Activated T-helper 1 cell treated with anti-CD3 and anti-CD28 coated beads, Interleukin-2, amount 50 U/mL, for 16 hours (primary cell): ENCODE results near the gene DDX47.
A peak's percentile ranks its signal among the peaks of the same experiment; 100 is the strongest.

Experiments used
- DNase-seq, 2 donors: peaks; one replicate each; pipeline ENCODE4 v3.0.0-alpha.2; 2020; ENCODE audit warnings: low read depth in 1 of 2, low spot score in 1 of 2

Gene DDX47

GRCh38 chr12:12813120-12814101 is at the start of gene DDX47:
TSS of gene DDX47 (plus strand) at chr12:12813346. CDS start at chr12:12813368, 22 bp downstream.
- peak; percentile 94 to 98 for DNase-seq

- no peak for DNase-seq
Measured at GRCh38 chr12:12764824-12765223, 48.3 kb upstream of the DDX47 start.

- no peak for DNase-seq
Measured at GRCh38 chr12:12770262-12770661, 42.9 kb upstream of the DDX47 start.

- DNase-seq: no peak
Measured at GRCh38 chr12:12774791-12775190, 38.4 kb upstream of the DDX47 start.

GRCh38 chr12:12776261-12776660 is 36.9 kb upstream of the DDX47 start:
- DNase-seq: no peak

DNA sequence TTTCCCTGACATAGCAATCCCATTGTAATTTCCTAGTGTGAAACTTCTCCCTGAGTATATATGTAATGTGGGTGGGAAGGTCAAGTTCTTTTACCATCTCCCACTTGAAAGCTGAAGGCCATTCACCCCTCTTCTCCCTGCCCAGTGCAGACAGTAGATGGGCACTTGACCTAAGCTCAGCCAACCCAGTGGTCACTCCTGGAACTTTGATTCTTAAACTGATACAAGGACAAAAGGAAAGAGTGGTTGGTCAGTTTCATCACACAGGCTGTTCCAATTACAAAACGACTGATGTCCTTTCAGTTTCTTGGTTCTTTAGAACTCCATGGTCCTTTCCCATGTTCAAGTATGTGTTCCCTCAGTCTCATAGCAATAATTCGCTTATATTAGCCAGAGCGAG is 36.1 kb upstream of the DDX47 start:
- DNase-seq: no peak

GRCh38 chr12:12779007-12779406 is 34.1 kb upstream of the DDX47 start:
- DNase-seq: no peak

DNA sequence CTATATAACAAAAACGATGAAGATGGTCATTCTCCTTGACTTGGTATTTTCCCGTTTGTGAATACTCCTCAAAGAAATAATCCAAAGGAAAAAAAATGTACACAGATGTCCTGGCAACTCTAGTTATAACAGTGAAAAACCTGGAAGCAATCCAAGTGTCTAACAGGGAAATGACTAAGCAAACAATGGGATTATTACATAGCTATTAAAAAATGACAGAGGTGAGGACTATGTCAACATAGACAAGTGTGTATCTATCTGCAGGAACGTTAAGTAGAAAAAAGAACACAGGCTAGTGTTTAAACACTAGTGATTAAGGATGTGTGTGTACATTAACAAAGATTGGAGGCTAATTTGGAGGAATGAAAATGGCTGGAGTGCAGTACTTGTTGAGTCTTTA is 33.6 kb upstream of the DDX47 start:
- no peak for DNase-seq

DNA sequence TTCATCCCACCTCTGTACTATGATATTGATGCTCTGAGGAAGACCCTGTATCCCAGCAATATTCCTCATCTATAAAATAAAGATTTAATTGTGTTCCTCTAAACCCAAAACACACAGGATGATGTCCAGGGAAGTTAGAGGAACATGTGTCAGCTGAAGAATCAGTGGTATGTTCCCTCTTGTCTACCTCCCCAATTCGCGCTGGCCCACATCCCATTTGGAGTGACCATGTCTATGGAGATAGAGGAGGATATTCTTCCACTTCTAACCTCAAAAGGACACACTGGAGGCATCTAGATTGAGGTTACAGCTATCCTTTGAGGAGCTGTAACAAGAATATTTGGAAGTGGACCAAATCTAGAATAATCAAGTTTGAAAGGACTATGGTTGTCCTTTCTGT is 29.0 kb upstream of the DDX47 start:
- DNase-seq: no peak

DNA sequence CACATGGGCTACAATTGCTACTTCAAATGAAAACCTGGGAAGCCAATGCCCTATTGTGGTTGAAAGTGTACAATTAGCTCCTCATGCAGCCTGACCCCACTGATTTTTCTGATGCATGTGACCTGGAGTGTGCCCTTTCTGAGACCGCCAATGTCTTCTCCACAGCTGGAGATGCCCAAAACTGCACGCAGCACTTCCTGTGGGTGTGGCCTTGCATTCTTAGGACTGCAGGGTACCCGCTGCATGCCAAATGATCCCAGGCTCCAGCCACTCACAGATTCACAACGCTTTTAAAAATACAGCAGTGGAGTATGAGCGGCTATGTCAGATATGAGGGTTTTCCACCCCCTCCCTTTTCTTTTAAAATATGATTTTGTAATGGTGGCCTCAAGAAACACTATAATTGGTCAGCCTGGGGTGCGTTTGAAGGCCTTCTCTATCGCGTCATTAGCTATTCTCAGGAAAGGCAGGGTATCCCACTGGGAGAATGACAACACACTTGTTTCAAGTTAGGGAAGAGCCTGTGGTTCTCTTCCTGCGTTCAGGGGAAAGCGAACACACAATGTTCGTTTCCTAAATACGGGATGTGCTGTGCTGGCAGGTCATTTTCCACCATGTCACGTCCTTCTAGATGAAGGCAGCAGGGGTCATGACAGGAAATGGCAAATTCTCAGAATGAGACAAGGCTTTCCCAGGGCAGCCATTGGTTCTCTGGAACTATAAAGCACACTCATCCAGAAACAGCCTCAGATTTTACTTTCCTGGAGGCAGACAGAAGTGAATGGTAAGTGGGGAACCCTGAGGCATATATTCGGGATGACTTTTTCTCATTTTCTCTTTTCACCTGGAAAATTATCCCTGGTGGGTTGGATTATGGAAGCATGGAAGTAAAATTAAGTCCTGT is 28.0 kb upstream of the DDX47 start, which contains the start of gene APOLD1:
TSS of gene APOLD1 (plus strand) at position 749 of the 904 bp plus-strand sequence. CDS start at position 782, 33 bp downstream.
- no peak for DNase-seq

DNA sequence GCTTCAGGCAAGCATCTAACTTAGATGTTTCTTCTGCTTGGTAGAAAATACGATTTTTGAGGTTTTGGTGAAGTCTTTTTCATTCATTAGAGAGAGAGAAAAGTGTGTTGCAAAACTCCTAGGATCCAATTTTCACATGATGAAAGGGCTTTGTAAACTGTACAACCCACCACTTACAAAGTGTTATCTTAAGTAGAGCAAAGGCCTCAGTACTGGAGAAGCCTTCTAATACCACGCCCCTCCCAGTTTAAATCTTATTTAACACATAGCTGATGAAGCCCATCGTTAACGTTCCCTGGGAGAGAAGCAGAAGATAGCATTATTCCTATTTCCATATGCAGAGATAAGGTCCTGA is 26.8 kb upstream of the DDX47 start:
- DNase-seq: no peak

- DNase-seq: peak; percentile 41 to 70
Measured at GRCh38 chr12:12786706-12787601, 26.2 kb upstream of the DDX47 start.

DNA sequence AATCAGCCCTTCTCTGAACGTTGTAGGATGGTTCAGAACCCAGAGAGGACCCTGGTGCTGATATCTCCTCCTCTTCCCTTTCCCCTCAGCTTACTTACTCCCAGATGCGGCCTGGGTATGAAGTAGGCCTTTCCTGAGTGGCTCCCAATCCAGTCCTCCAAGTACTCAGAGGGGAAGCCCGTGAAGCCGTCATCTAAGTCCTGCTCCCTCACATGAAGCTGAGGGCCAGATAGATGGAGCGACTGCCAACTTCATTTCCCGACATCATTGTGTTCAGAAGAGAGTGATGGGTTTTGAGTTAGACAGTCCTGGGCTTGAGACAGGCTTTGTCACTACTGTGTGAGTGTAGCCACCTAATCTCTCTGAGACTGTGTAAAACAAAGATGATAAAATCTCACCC is 25.0 kb upstream of the DDX47 start:
- no peak for DNase-seq

GRCh38 chr12:12788675-12789368 is 24.3 kb upstream of the DDX47 start:
- peak in 1 of 2 donors; percentile 30 for DNase-seq

DNA sequence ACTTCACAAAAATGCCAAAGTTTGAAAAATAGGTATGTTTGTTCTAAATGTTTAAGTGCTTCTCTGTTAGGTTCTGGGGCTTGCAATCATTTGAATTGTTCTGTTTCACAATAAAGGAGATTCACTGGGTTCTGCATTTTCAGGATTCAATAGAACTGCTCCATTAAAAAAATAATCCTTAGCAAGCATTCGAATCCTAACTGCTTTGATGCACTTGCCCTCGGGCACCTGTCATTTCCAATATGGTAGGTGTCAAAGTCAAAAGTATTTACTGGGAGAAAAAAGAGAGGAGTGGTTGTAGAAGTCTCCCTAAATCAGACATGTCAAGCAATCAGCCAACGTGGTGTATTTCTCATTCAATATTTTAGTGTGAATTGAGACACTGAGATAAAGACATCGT is 22.2 kb upstream of the DDX47 start:
- DNase-seq: no peak

DNA sequence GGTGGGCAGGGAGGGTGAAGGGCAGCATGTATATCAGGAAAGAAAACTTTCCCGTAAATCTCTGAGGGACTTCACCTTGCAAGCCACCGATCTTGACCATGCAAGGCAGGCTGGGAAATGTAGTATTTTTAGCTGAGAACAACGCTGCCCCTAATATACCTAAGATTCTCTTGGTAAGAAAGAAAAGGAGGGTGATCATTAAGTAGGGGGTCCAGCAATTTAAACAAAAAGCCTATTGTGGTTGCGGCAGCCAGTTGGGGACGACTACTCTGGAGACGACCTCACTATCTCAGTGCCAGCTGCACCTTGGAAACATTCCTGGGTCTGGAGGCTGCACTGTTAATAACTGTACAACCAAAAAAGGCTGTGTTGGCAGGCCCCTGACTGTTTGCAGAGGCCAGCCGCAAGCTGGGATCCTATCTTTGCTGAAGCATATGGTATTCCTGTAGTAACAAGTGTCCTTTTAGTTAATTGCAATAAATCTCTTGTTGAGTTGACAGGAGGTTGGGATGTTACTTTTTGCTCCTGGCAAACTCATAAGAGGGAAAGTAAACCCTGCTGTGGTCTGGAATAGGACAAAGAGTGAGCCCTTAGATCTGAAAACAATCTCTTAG is 21.3 kb upstream of the DDX47 start:
- DNase-seq: no peak

GRCh38 chr12:12792421-12792820 is 20.7 kb upstream of the DDX47 start:
- no peak for DNase-seq

DNA sequence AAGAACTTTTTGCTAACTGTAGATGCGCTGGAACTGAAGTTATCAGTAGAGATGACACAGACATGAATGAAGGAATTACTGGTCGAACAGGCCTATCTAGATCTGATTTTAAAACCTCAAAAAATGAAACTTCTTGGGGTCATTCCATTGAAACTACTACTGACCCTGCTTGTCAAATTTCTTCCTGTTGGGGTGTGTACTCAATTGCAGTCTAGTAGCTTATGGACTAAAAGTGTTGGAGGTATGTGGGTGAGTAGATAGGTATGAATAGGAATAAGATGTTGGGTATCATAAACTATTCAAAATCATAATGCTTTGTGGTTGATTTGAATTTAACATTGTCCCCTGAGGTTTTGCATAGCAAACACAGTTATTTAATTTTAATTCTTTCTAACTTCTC is 18.5 kb upstream of the DDX47 start:
- DNase-seq: no peak

- DNase-seq: no peak
Measured at GRCh38 chr12:12796171-12796570, 17.0 kb upstream of the DDX47 start.
